CD4-positive, alpha-beta T cell (primary cell): ENCODE measurements around the gene PPIA. TPM values are rescaled to one million over a fixed set of nuclear protein-coding genes. Genes with fewer than 3 reads are reported as not detected.

Experiments
- ATAC-seq: fragments of 200-7000 bp; cut with Tn5 transposase; one replicate; pipeline ENCODE4 v1.10.0; 2022; ENCODE audit warnings: mild to moderate bottlenecking; ENCODE audit not compliant: poor library complexity
- CTCF ChIA-PET: fragments of 350-600 bp; sonication (Branson Sonifier 250); formaldehyde crosslinking; loops from one replicate; lab custom pipeline; 2021; ENCODE audit warnings: antibody characterized with exemption, inconsistent platforms; lab: Charles Lee
- POLR2A ChIA-PET: fragments of 350-600 bp; sonication (Branson Sonifier 250); formaldehyde crosslinking; loops from one replicate; lab custom pipeline; 2021; ENCODE audit warnings: antibody characterized with exemption, inconsistent platforms; lab: Charles Lee
- DNase-seq, 14 experiments: peaks; one replicate each; pipeline ENCODE4 v3.0.0-alpha.2; 2013 to 2020; ENCODE audit warnings: mixed read lengths in 2 of 14
- H3K27ac ChIP-seq, 2 donors: one replicate each; pipeline versions ENCODE4 v1.5.1 to v1.7.0; 2013; ENCODE audit warnings: low read length in 2 of 2, low read depth in 1 of 2, mild to moderate bottlenecking in 1 of 2
- H3K27me3 ChIP-seq, 2 experiments: 1 replicate in 1 of 2; 2 replicates in 1 of 2; pipeline versions ENCODE4 v1.6.1 to v1.7.0; 2013; ENCODE audit warnings: low read length in 2 of 2, control low read depth in 1 of 2, mild to moderate bottlenecking in 1 of 2, moderate library complexity in 1 of 2; ENCODE audit not compliant: insufficient read depth in 2 of 2, control insufficient read depth in 1 of 2
- H3K36me3 ChIP-seq: one replicate; pipeline ENCODE4 v1.6.1; 2013; ENCODE audit warnings: low read length, control low read depth; ENCODE audit not compliant: insufficient read depth
- H3K4me1 ChIP-seq: one replicate; pipeline ENCODE4 v1.6.1; 2013; ENCODE audit warnings: low read length, control low read depth; ENCODE audit not compliant: insufficient read depth
- H3K4me3 ChIP-seq: one replicate; pipeline ENCODE4 v1.5.1; 2013; ENCODE audit warnings: mild to moderate bottlenecking, low read length, moderate library complexity
- H3K9me3 ChIP-seq, 2 experiments: 1 replicate in 1 of 2; 2 replicates in 1 of 2; pipeline versions ENCODE4 v1.6.1 to v1.7.0; 2013; ENCODE audit warnings: low read length in 2 of 2, mild to moderate bottlenecking in 2 of 2, control low read depth in 1 of 2, moderate library complexity in 1 of 2; ENCODE audit not compliant: control insufficient read depth in 1 of 2, insufficient read depth in 1 of 2
- H3K27ac Mint-ChIP-seq: one replicate; pipeline ENCODE4 v1.8.0; 2020; ENCODE audit warnings: mixed read lengths
- H3K27me3 Mint-ChIP-seq: one replicate; pipeline ENCODE4 v1.8.0; 2021; ENCODE audit warnings: mixed read lengths
- H3K36me3 Mint-ChIP-seq: one replicate; pipeline ENCODE4 v1.8.0; 2021; ENCODE audit warnings: low read depth, mixed read lengths
- H3K4me1 Mint-ChIP-seq: one replicate; pipeline ENCODE4 v1.8.0; 2021; ENCODE audit warnings: low read depth, mixed read lengths
- H3K4me3 Mint-ChIP-seq: one replicate; pipeline ENCODE4 v1.8.0; 2020; ENCODE audit warnings: mild to moderate bottlenecking, mixed read lengths
- H3K9me3 Mint-ChIP-seq: one replicate; pipeline ENCODE4 v1.8.0; 2020; ENCODE audit warnings: mixed read lengths
- CTCF ChIP-seq: fragments of 200-600 bp; IDR thresholded peaks from one replicate; pipeline ENCODE4 v1.8.0; 2022; ENCODE audit warnings: antibody characterized with exemption, mild to moderate bottlenecking
- intact Hi-C, 2 experiments: fragments of 100-400 bp; cut with DNase I in 1 of 2; cut with micrococcal nuclease in 1 of 2; formaldehyde crosslinking; loops; one replicate each; pipeline versions ENCODE4 v1.15.1 to v1.9.0; 2023 to 2025; cut with DNase I, micrococcal nuclease
- total RNA-seq, 174 experiments: library from RNA in 2 of 174; stranded (reverse) in 2 of 174; gene quantifications; one replicate each; pipeline ENCODE4 v1.2.3 and lab custom pipeline; 2021 to 2026

PPIA gene
- total RNA-seq, 2 experiments from 2014 or later: 410 to 423 TPM

DNA sequence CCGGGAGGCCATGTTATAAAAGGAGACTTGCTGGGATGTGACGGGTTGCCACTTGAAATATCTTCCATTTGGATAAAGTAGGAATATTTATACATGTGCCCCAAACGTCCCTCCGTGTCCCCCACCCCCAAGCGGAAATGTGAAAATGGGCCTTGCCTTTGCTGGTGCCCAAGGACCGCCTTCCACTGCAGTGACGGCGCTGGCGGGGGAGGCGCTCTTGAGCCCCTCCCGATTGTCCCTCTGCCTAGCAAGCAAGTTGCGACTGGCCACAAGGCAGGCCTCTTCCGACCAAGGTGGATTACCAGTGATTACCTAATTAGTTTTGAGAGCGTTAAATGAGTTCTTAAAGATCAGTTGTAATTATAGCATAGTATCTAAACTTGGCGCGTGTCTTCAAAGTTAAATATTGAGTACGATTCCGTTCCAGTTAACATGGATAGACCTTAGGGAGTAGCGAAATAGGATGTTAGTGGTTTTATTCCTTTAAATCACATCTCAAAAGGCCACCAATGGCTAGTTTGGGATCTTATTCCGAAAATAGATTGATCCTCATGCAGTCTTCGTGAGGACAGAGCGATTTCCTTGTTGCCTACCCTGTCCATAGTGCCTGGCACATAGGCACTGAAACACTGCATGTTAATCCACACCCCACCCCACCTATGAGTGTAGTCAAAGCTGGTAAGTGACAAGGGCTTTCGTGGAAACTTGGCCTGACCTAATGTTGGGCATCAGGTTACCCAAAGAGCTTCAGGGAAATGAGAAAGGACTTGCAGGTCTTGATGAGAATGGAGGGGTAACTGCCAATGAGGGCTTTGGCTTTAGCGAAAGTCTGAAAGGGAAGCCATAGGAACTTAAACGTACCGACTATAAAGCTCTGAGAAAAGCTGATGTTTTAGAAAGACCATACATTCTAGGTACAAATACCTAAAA is 1.1 kb downstream of the PPIA start:
- H3K27me3 Mint-ChIP-seq: no peaks in the 10 kb centered on the region
- H3K4me3 Mint-ChIP-seq: peak overlapping the region; percentile 91
- H3K9me3 Mint-ChIP-seq: no peaks in the 10 kb centered on the region
- peak; percentile 57 for ATAC-seq
- H3K27ac ChIP-seq: peak overlapping the region; percentile 92 to 97
- DNase-seq: peak; percentile 65 to 94 (median 80)
- peaks cover 46% of the 10 kb centered on the region for H3K36me3 ChIP-seq
- H3K4me3 ChIP-seq: peak overlapping the region; percentile 65
- H3K9me3 ChIP-seq: no peaks in the 10 kb centered on the region
- H3K27me3 ChIP-seq: no peaks in the 10 kb centered on the region
- peaks cover 40% of the 10 kb centered on the region for H3K4me1 Mint-ChIP-seq
- intact Hi-C loops: loop anchor here (1.0 to 10.0 kb wide), 11 partner anchors 49 to 753 kb away; partner anchors contain the start of genes OGDH (in 2 of the 2), PURB (in 2 of the 2), DBNL (in 1 of the 2) and TMED4 (in 1 of the 2)
- peaks cover 29% of the 10 kb centered on the region for H3K4me1 ChIP-seq
- ChIA-PET POLR2A (interaction anchor here (0.5 to 5.9 kb wide), 28 partner anchors 11 to 928 kb away, joined by 3 to 58 read pairs (median 4); partner anchors contain the start of genes DBNL, DDX56, H2AZ2 and MRPS24), CTCF (interaction anchor here (0.7 to 1.8 kb wide), 5 partner anchors 28 to 176 kb away, joined by 3 to 9 read pairs (median 3); partner anchors contain the start of gene H2AZ2)
- H3K36me3 Mint-ChIP-seq: peaks cover 66% of the 10 kb centered on the region
- TF ChIP-seq CTCF: peak; percentile 56
- H3K27ac Mint-ChIP-seq: peak overlapping the region; percentile 93

DNA sequence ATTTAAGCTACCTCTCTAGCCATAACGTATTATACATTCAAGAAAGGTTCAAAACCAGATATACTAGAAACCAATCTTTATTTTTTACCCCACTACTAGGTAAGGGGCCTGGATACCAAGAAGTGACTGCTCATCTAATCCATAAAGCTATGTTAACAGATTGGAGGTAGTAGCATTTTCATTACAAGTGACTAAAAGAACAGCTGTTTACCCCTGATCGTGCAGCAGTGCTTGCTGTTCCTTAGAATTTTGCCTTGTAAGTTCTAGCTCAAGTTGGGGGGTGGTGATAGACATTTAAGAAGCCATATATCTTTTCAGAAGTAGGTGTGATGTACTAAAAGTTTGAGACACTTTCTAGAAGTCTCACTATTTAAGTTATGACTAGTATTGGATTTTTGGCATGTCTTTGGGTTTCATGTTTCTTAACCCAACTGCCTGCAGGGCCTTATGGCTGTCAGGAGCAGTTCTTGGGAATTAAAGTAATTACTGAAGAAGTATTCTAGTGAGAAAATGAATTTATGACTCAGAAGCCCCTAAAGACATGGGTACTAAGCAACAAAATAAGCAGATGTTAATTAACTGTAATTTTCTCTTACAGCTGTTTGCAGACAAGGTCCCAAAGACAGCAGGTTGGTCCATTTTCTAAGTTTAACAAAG is 2.3 kb downstream of the PPIA start:
- H3K4me1 Mint-ChIP-seq: peaks cover 40% of the 10 kb centered on the region
- H3K4me3 Mint-ChIP-seq: peak overlapping the region; percentile 91
- intact Hi-C loops: loop anchor here (5.0 to 10.0 kb wide), 6 partner anchors 51 to 754 kb away; partner anchors contain the start of genes OGDH (in 2 of the 2), DBNL (in 1 of the 2) and ZMIZ2 (in 1 of the 2)
- Histone ChIP-seq H3K4me3 (peak overlapping the region; percentile 65), H3K4me1 (peaks cover 29% of the 10 kb centered on the region), H3K27ac (peak overlapping the region in 1 of 2 donors; percentile 10), H3K9me3 (no peaks in the 10 kb centered on the region), H3K36me3 (peaks cover 58% of the 10 kb centered on the region), H3K27me3 (no peaks in the 10 kb centered on the region)
- ATAC-seq (no peak), DNase-seq (no peak)
- H3K36me3 Mint-ChIP-seq: peaks cover 73% of the 10 kb centered on the region
- H3K27ac Mint-ChIP-seq: peak overlapping the region; percentile 93
- no peaks in the 10 kb centered on the region for H3K9me3 Mint-ChIP-seq
- POLR2A ChIA-PET: interaction anchor here (0.6 to 5.9 kb wide), 17 partner anchors 10 to 308 kb away, joined by 3 to 58 read pairs (median 5); partner anchors contain the start of genes DDX56, H2AZ2, NUDCD3 and OGDH
- CTCF ChIA-PET: interaction anchor here (0.7 to 1.1 kb wide), 4 partner anchors 29 to 58 kb away, joined by 3 to 4 read pairs (median 3); partner anchors contain the start of gene H2AZ2
- H3K27me3 Mint-ChIP-seq: no peaks in the 10 kb centered on the region
- no peak for TF ChIP-seq CTCF

GRCh38 chr7:44799939-44800338 is 3.5 kb downstream of the PPIA start:
- Mint-ChIP-seq H3K4me1 (peaks cover 40% of the 10 kb centered on the region), H3K4me3 (peak overlapping the region; percentile 3), H3K27ac (peak overlapping the region; percentile 76), H3K9me3 (no peaks in the 10 kb centered on the region), H3K27me3 (no peaks in the 10 kb centered on the region), H3K36me3 (peaks cover 75% of the 10 kb centered on the region)
- Histone ChIP-seq H3K27ac (no peak overlapping the region), H3K9me3 (no peaks in the 10 kb centered on the region), H3K4me3 (no peak overlapping the region), H3K4me1 (peaks cover 29% of the 10 kb centered on the region), H3K36me3 (peaks cover 63% of the 10 kb centered on the region), H3K27me3 (no peaks in the 10 kb centered on the region)
- DNase-seq (no peak), ATAC-seq (no peak)
- intact Hi-C loops: loop anchor here (5.0 to 10.0 kb wide), 6 partner anchors 53 to 755 kb away; partner anchors contain the start of genes OGDH (in 2 of the 2), DBNL (in 1 of the 2) and ZMIZ2 (in 1 of the 2)
- ChIA-PET POLR2A (interaction anchor here (1.0 to 5.9 kb wide), 2 partner anchors 47 to 169 kb away, joined by 3 to 58 read pairs; partner anchors contain the start of gene H2AZ2), CTCF (no interaction called here)
- no peak for TF ChIP-seq CTCF
